ENCODE results near the gene ZNF724. TPM values are rescaled to one million over a fixed set of nuclear protein-coding genes. Genes with fewer than 3 reads are reported as not detected.

ZNF724 gene
- total RNA-seq (2022; extraction: Qiagen RNA extraction) = 0.41 to 1.0 TPM (median 0.63 TPM) in 5 replicates

DNA sequence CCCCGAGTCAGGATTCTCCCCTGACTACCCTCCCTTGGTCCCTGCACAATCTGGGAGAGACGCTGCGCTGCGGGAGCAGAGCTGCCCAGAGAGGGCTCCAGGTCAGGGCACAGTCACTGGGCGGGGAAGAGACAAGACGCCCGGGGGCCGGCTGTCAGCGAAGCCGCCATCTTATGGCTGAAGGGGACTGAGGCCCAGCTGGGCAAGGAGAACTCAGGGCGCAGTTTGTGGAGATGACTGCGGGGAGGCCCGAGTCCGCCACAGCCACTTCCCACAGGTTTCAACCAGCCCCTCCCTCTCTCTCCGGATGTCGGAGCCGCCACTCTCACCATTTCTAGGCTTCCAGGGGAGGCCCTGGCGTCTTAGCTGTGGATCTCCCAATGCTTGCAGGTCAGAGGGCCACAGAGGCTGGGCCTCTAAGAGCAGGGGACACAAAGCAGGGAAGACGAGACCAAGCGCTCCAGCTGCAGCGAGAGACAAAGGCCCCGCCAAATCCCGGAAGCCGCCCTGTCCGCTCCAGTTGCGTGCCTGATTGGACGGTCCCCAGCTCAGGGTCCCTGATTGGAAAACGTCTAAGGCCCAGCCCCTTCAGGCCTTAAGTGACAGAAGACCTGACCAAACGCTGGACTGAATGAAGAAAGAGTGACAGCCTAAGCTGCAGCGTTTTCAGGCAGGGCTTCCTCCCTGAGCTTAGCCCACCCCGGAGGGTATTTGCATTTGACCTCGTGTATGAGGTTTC is at the start of gene ZNF724:
ZNF724 (minus strand) TSS at position 484 of the 739 bp plus-strand sequence; CDS start at position 332, 152 bp downstream.

Other genes starting within 250 kb of the ZNF724 start
- not detected in 5 replicates for gene ZNF728, start 247.2 kb downstream of the ZNF724 start, total RNA-seq (2022; extraction: Qiagen RNA extraction)
- gene ZNF730, start 133.4 kb downstream of the ZNF724 start, total RNA-seq (2022; extraction: Qiagen RNA extraction) = not detected in 5 replicates
- 0.09 to 0.38 TPM (median 0.15 TPM) in 5 replicates for gene ZNF91, start 145.1 kb upstream of the ZNF724 start, total RNA-seq (2022; extraction: Qiagen RNA extraction)

Measured in A549 treated with AZD2906 at 1 μM for 4 hours (cell line).